Stimulated activated naive CD8-positive, alpha-beta T cell treated with anti-CD3 and anti-CD28 coated beads, Interleukin-15, Interleukin-2, amounts not matched to agents 100 U/mL and 50 U/mL, for 24 hours (primary cell): ENCODE measurements around the gene NFIX.
A peak's percentile ranks its signal among the peaks of the same experiment; 100 is the strongest.

Source experiments
- ATAC-seq: fragments of 150-1000 bp; cut with Tn5 transposase; one replicate; pipeline ENCODE4 v1.10.0; 2021
- DNase-seq: peaks from one replicate; pipeline ENCODE4 v3.0.0; 2021

Gene NFIX

DNA sequence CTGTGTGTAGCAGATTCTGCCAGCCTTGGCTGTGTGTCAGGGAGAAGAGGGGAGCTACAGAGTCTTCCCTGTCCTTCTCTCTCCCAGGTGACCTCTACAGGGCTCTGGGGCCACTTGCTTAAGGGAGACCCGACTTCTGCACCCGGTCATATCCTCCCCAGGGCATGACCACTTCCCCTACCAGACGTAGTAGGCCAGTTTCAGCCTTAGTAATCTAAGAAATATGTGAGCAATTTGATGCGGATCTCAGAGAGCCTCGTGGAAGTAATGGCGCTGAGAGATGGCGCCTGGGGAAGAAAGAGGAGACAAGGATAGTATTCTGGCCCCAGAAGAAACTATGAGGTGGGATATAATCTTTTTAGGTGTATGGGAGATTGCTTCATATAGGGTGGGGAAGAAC, 41.9 kb downstream of the NFIX start:
- ATAC-seq (peak; percentile 21), DNase-seq (no peak)

DNA sequence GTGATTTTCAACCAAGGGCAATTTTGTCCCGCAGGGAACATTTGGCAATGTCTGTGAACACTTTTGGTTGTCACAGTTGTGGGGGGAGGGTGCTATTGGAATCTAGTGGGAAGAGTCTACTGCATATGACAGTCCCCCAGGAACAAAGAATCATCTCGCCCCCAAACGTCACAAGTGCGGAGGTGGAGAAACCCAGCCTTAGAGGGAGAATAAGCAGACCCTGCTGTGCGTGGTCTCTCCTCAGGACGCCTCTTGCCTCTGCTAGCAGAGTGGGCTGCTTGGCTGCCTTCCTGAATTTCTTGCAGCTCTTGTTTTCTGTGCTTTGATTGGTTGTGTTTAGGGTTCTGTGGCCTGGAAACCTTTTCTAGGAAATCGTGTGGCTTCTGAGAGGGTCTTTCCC, 42.5 kb downstream of the NFIX start:
- ATAC-seq: no peak

DNA sequence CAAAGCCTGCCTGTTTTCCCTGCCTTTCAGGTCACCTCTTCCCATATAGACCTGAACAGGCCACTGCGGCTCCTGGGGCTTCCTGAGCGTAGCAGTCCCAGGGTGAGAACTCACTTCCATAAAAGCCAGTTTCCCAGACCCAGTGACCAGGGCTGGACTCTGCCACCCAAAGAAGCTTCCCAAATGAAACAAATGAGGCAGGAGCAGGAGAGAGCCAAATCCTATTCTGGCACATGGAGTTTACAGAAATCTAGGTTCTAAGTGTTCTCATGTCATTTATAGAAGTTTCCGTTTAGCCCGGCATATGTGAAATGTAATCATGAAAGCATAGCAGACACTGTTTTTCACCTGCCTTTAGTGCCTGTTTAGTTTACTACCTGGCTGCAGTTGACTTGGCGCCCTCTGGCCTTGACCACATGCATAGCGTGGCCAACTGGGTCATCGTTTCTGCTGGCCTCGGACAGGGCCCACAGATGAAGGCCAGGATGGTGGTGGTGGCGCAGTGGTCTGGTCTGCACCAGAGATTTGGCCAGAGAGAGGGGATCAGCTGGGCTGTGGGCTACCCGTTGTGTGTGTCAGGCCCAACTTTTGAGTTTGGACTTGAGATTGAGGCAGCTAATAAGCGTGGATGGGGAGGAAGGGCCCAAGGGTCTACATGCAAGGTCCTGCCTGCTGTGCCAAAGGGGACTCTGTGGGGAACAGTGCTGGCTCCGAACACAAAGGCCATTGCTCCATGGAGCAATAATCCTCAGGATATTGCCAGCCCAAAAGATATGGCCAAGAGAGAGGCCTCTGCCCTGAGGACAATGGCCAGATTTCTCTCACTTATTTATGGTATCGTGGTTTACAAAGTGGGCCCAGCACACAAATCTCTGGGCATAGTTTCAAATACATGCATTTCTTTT, 43.3 kb downstream of the NFIX start:
- no peak for DNase-seq

More for the DNA sequence above, 42.5 kb downstream of the NFIX start:
- no peak for DNase-seq

DNA sequence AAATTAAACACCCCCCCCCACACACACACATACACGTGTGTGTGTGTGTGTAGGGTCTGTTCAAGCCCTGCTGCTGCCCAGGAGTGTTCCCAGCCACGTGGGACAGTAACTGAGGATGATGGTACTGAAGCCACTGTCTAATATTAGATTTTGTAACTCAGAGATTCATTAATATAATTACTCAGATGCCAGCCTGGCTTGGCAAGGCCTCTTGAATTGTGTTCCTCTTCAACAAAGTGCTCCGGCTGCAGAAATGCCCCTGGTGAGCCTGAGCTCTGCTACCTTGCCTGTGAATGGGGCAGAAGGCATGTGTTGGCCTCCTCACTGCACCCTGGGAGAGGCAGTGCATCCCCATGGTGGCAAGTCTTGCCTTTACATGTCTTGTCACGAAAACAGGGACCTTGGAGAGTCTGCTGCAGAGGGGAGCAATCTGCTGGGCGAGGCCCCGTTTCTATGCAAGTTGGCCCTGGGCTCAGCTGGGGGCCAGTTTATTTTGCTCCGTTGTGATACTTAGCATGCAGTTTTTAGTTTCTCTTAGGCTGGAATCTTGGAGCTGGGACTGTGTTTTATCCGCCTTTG, 44.0 kb downstream of the NFIX start:
- no peak for DNase-seq
- no peak for ATAC-seq

More for the DNA sequence above, 43.3 kb downstream of the NFIX start:
- ATAC-seq: no peak

DNA sequence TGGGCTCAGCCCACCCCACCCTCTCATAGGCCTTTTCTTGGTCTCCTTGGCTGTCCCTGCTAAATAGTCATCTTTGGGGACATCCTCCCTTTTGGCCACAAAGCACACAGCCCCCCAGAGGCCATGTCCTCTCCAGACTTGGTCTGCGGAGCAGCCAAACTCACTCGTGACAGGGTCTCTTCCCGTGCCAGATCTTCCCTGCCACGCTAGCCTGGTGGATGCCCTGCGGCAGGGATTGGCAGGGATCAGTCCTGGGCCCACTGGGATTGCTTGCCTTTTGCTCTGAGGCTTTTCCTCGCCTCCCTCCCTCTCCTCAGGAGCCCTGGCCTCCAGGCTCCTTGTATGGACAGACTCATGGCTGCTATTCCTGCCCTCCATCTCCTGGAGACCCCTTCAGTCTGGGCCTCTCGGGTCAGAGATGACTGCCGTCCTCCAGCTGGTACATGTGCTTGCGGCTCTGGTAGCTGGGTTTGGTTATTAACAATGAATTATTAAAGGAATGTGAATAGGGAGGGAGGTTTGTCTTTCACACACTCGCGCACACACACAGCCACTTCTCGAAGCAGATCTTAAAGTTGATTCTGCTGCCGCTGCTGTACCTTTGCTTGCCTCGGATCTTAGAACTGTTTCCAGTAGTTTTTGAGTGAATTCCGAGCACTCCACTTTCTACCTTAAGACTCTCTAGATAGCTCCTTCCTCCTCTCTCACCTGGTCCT, 45.1 kb downstream of the NFIX start:
- ATAC-seq (no peak), DNase-seq (no peak)

DNA sequence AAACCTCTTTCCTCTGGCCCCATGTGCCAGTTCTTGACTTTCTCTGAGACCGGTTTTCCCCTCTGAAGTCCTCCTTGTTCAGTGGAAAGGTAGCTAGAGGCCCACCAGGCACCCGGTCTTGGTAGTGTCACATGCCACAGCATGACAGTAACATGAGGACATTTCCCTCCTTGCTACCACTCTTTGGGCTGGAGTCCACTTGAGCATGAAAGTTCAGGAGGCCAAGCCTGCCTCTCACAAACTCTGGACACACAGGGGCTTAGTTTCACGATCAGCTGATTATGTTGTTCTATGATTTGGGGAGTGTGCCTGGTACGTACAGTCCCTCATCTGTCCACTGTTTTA, 45.6 kb downstream of the NFIX start:
- DNase-seq (no peak), ATAC-seq (no peak)

DNA sequence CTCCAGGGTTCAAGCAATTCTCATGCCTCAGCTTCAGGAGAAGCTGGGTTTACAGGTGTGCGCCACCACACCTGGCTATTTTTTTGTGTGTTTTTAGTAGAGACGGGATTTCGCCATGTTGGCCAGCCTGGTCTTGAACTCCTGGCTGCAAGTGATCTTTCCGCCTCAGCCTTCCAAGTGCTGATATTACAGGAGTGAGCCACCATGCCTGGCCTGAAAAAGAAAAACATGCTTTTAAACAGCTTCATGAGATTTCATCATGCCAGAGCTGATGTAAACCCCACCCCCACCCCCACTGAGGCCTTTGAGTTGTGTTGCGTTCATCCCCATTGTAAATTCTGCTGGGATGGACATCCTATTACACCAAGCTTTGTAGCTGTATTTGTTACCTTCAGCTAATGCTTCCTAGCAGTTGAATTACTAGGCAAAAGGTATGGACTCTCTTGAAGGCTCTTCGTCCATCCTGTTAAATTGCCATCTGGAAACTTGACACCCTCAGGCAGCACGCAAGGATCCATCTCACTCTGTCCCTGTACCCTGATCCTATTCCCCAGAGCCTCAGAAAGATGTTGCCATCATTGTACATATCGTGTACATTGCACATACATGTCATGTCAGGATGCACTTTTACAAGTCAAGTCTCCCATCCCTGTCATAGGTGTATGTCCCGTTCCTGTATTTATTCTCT, 47.3 kb downstream of the NFIX start:
- no peak for DNase-seq
- no peak for ATAC-seq

DNA sequence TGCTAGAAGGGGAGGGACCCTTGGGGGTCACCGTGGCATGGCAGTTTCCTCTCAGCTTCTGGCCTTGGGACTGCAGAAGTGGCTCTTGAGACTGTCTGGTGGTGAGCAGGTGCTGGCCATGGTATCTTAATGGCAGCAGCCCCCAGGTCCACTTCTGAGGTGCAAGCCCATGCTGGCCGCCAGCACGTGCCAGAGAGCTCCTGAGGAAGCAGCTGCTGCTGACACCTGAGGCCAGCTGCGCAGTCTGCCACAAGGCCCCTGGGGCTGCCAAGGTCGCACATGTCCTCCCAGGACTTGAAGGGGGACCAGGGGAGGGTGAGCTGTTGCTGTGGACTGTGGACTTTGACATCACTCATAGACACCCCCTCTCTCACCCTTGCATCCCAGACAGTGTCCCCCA, 48.0 kb downstream of the NFIX start:
- DNase-seq (no peak), ATAC-seq (no peak)

DNA sequence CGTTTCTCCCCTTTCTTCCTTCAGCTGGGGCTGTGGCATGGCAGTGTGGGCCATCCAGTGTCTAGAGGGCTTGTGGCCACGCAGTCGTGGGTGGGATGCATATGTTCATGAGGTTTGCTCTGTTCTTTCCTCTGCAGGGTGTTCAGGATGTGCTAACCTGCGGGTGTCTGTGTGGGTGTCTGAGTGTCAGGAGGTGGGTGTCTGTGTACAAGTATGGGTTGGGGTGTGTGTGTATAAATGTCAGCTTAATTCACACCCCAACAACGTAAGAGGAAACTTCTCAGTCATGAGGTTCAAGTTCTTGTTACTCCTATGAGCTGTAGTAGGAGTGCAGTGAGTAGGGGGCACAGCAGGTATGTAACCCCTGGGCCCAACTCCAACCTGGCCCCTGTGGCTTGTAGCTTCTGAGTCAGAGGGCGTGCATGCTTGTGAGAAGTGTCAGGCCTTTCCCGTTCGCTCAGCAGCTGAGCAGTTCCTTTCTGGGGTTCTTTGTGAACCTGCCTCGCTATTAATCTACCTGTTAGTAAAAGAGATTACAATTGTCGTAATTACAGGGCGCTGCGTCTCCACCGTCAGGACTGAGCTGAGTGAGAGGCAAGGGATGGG, 49.1 kb downstream of the NFIX start:
- ATAC-seq: peak; percentile 88
- DNase-seq: peak; percentile 43

DNA sequence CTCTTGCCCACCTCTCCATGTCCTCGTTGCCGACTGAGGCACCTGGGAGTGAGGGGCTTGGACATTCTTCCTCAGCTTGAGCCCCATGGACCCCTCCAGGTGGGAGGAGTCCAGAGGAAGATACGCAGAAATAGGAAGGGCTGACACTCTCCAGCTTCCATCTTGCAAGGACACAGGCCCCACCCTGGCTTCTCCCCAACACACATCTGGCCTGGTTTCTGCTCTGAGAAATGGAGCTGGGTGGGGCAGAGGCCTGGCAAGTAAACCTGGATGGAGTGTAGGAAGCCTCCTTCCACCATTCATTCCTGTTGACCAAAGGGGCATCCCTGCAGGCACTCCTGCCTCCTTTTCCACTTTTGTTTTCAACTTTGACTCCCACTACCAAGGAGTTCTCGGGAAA, 50.5 kb downstream of the NFIX start:
- ATAC-seq (no peak), DNase-seq (no peak)

DNA sequence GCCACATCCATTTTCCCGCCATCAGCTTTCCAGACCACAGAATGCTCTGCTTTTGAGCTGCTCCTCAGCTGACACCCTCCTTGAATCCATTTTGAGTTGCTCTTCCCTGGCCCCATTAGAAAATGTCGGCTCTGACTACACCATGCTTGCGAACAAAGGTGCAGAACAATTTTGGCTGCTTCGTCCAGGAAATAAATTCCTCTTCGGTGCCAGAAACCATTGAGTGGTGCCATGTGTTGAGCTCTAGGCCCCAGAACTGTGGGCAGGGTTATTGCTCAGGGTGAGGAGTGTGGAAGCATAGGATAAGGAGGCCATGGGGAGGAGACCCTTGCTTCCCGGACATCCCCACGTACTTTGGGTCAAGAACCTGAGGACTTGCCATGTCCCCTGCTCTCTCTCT, 52.1 kb downstream of the NFIX start:
- DNase-seq: no peak
- no peak for ATAC-seq

DNA sequence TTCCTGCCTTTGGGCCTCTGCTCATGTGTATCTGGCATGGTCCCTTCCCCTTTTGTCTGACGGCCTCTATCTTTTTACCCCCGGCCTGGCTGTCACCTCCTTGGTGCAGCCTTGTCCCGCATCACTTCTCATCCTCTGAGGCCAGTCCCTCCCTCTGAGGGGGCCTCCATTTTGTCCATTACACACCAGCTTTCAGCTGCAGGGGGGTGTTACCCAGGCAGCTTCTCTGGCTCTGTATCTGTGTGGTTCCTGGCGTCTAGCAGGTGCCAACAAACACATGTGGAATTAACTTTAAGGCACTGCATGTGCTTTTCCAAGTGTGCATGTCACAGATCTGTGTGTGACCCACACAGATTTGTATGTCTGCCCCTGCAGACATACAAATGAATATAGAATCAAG, 55.0 kb downstream of the NFIX start:
- no peak for ATAC-seq
- no peak for DNase-seq

DNA sequence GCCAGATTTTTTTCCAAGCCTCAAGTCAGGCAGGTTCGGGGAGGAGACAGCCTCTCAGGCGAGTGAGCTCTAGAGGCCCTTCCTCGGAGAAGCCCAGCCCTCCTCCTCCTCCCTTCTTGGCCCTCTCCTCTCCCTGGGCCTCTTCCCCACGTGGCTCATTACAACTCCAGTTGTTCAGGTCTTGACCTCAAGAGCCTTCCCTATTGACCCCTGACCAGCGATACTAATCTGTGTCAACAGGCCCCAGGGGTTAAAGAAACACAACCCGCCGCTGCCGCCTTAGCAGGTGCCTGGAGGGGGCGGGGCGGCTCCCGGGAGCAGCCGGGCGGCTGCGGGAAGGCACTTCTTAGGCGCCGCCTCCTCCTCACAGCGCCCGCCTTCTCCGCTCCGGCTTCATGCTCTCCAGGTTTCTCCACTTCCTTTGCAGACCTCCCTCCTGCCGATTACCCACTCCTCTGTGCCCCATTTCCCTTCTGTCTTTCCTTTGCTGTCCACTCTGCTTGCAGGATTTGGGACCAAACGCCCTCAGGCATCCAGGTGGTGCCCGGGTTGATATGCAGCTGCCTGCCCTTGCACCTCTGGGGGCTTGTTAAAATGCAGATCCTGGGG, 56.4 kb downstream of the NFIX start:
- peak; percentile 45 for DNase-seq
- no peak for ATAC-seq

DNA sequence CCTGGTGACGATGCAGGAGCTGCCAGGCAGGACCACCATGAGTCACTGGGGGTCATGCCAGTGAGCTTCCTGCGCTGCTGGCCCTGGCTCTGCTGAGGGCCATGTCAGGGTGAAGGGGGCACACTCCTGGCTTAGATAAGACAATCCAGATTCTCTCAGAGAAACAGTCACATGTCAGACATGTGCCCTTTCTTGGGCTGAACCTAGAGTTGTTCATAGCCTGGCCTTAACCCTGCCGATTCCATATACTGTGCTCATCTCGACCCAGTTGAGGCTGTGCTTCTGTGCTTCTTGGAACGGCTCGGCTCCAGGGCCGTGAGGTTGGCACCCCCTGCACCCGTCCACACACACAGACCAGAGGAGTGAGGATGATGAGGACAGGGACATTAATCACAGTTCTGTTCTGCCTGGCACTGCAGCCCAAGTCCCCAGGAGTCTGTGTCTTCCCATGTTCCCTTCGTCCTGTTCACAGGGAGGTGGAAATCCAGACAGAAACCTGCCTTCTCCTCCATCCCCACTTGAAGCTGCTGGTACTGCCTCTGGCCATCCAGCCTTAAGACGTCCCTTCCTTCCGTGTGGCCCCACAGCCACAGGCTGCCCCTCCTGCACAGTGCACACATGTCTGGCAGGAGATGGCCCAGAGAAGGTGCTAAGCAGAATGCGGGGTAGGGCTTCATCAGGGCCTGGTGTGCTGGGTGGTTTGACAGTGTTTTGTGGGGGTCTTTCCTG, 57.3 kb downstream of the NFIX start:
- ATAC-seq (no peak), DNase-seq (no peak)

DNA sequence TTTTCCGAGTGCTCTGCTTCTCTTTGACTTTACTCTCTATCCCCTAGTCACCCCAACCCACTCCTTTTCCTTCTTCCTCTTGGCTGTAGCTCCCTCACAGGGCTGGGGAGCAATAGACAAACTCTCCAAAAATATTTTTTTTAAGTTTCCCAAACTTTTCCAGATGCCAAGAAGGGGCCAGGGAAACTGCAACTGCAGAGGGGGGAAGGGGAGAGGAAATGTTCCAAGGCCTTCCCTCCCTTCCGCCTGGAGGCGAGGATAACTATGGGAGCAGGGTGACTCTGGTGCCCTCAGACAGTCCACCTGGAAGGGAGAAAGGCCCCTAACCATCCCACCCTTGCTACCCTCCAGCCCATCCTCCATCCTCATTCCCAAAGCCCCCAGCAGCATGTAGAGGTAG, 58.0 kb downstream of the NFIX start:
- DNase-seq: no peak
- no peak for ATAC-seq

DNA sequence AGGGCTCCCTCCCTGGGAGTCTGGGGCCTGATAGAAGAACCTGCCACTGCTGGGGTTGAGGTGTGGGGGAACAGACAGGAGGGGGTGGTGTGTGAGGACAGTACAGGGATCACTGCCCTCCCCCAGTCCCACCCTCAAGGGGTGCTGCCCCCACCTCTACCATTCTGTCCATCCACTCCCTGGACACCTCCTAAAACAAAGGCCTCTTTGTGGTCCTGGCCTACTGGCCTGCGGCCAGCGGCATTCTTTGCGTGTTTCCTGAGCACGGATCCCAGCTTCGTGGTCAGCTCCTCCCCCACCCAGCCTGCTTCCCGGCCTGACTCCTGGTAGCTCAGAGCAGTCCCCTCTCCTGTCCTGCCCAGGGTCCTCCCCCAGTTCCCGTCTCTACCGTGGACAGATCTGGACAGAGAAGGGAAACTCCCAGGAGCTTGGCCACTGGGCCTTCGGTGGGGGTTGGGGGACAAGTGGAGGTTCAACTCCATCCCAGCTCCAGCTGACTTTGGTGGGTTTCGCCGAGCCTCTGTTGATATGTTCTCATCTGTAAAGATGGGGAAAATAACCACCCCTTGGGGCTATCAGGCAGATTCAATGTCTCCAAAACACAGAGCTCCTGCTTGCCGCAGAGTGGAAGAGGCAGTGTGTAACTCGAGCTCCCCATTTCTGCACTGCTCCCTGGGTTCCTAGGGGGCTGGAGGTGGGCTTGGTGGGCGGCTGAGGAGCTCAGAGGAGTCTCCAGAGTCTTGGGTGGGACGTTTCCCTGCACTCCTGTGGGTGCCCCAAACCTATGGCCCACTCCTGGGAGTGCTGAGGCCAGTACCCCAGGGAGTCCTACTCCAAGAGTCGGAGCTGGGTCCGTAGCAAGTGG, 58.7 kb downstream of the NFIX start:
- DNase-seq (no peak), ATAC-seq (no peak)

DNA sequence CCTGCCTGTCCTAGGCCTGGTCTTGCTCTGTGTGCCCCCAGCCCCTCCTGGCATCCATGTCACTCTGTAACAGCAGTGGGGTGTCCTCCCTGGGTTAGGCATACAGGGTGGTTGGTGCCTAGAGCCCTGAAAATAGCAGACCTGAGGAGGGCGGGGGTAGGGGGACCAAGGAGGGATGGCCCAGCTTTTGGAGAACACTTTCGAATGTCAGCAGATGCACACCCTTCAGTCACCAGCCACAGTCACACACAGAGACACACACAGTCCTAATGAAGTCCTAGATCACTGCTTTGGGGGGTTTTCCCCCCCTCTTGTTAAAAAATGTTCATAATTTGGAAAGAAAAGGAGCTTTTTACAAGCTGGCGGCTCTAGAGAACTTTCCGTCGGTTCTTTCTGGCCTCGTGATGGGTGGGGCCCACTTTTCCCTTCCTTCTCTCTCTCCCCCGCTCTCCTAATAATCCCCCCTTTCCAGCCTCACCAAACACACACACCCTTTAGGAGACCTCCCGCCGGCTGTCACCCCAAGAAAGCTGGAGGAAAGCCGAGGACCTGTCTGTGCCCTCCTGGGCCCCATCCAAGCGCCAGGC, 59.4 kb downstream of the NFIX start:
- DNase-seq: no peak
- ATAC-seq: no peak

DNA sequence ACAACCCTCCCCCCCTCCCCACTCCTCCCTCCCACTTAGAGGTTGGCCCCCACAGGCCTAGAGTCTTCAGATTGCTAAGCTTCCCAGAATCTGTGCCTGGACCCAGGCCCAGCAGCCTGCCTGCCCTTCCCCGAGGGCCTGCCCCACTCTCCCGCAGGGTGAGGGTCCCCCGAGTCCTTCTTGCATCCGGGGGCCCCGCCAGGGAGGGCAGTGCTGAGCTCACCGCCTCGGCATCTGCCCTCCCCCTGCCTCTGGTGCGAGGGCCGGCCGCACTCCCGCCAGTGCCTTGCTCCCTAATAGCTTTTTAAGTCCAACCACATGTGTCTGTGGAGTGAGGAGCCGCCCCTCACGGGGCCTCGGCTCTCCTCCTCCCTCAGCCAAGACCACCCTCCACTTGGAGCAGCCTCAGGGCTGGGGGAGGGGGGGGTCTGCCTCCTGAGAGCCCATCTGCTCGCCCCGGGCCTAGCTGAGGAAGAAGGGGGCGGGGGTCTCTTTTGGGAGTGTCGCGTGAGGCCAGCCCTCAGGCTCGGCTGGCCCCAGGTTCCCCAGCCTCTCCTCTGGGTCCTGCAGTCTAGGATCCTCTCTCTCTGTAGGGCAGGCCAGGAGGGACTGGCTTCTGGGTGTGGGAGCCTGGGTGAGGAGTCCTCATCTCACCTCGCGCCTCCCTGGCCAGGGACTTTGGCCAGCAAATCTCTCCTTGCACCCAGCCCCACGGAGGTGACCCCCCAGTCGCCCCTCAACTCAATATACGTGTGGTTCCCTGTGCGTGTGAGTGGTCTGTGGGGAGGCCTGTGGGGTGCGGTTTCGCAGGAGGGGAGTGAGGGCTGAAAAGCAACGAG, 60.2 kb downstream of the NFIX start:
- DNase-seq: no peak
- no peak for ATAC-seq
